ENCODE results near the gene ABHD17C. TPM values are rescaled to one million over a fixed set of nuclear protein-coding genes. Genes with fewer than 3 reads are reported as not detected.

The ABHD17C gene
- total RNA-seq, 1 experiment from 2014 or later = 11.9 TPM

GRCh38 chr15:80735344-80735743, 40.2 kb downstream of the ABHD17C start:
- ChIA-PET CTCF (interaction anchor here (1.3 kb wide), 1 partner anchor 168 kb away, joined by 4 read pairs; no protein-coding TSS in a partner anchor), POLR2A (no interaction called here)
- no peak overlapping the region for H3K4me3 Mint-ChIP-seq (ENCODE audit: unreplicated experiment)
- no peak overlapping the region for H3K27ac Mint-ChIP-seq (ENCODE audit: low read depth, unreplicated experiment)
- H3K27me3 Mint-ChIP-seq (ENCODE audit: insufficient read depth, unreplicated experiment) = no peaks in the 10 kb centered on the region
- no peak for TF ChIP-seq CTCF (IDR thresholded peaks at IDR 0.05; ENCODE audit: unreplicated experiment)
- DNase-seq (ENCODE audit: unreplicated experiment) = no peak
- BruUV-seq (replicated peaks) = no TSS peak
- peaks cover 6% of the 10 kb centered on the region for H3K4me1 Mint-ChIP-seq (ENCODE audit: insufficient read depth, unreplicated experiment)
- intact Hi-C loops (cut with micrococcal nuclease) = no loop called here
- no peaks in the 10 kb centered on the region for H3K9me3 Mint-ChIP-seq (ENCODE audit: unreplicated experiment)
- H3K36me3 Mint-ChIP-seq (ENCODE audit: insufficient read depth, unreplicated experiment) = peaks cover 10% of the 10 kb centered on the region

- no peaks in the 10 kb centered on the region for H3K27me3 Mint-ChIP-seq (ENCODE audit: insufficient read depth, unreplicated experiment)
- no peaks in the 10 kb centered on the region for H3K9me3 Mint-ChIP-seq (ENCODE audit: unreplicated experiment)
- intact Hi-C loops (cut with micrococcal nuclease) = no loop called here
- H3K36me3 Mint-ChIP-seq (ENCODE audit: insufficient read depth, unreplicated experiment) = peaks cover 10% of the 10 kb centered on the region
- no peak overlapping the region for H3K4me3 Mint-ChIP-seq (ENCODE audit: unreplicated experiment)
- POLR2A ChIA-PET = no interaction called here
- H3K4me1 Mint-ChIP-seq (ENCODE audit: insufficient read depth, unreplicated experiment) = peaks cover 6% of the 10 kb centered on the region
- CTCF ChIA-PET = interaction anchor here (1.3 kb wide), 1 partner anchor 169 kb away, joined by 4 read pairs; no protein-coding TSS in a partner anchor
- no peak overlapping the region for H3K27ac Mint-ChIP-seq (ENCODE audit: low read depth, unreplicated experiment)
- no peak for TF ChIP-seq CTCF (IDR thresholded peaks at IDR 0.05; ENCODE audit: unreplicated experiment)
- no TSS peak for BruUV-seq (replicated peaks)
- no peak for DNase-seq (ENCODE audit: unreplicated experiment)
Observed at GRCh38 chr15:80736560-80736959, 41.5 kb downstream of the ABHD17C start.

GRCh38 chr15:80739919-80740318, 44.8 kb downstream of the ABHD17C start:
- H3K4me3 Mint-ChIP-seq (ENCODE audit: unreplicated experiment) = no peak overlapping the region
- CTCF ChIA-PET = interaction anchor here (0.7 to 1.5 kb wide), 5 partner anchors 16 to 284 kb away, joined by 3 to 4 read pairs (median 3); partner anchors contain the start of gene CEMIP
- BruUV-seq (replicated peaks) = no TSS peak
- intact Hi-C loops (cut with micrococcal nuclease) = no loop called here
- no peak overlapping the region for H3K27ac Mint-ChIP-seq (ENCODE audit: low read depth, unreplicated experiment)
- peaks cover 4% of the 10 kb centered on the region for H3K36me3 Mint-ChIP-seq (ENCODE audit: insufficient read depth, unreplicated experiment)
- H3K9me3 Mint-ChIP-seq (ENCODE audit: unreplicated experiment) = no peaks in the 10 kb centered on the region
- no peak for TF ChIP-seq CTCF (IDR thresholded peaks at IDR 0.05; ENCODE audit: unreplicated experiment)
- H3K4me1 Mint-ChIP-seq (ENCODE audit: insufficient read depth, unreplicated experiment) = peaks cover 12% of the 10 kb centered on the region
- peak; percentile 33 for DNase-seq (ENCODE audit: unreplicated experiment)
- POLR2A ChIA-PET = interaction anchor here (1.1 kb wide), 1 partner anchor 40 kb away, joined by 3 read pairs; no protein-coding TSS in a partner anchor
- no peaks in the 10 kb centered on the region for H3K27me3 Mint-ChIP-seq (ENCODE audit: insufficient read depth, unreplicated experiment)

DNA sequence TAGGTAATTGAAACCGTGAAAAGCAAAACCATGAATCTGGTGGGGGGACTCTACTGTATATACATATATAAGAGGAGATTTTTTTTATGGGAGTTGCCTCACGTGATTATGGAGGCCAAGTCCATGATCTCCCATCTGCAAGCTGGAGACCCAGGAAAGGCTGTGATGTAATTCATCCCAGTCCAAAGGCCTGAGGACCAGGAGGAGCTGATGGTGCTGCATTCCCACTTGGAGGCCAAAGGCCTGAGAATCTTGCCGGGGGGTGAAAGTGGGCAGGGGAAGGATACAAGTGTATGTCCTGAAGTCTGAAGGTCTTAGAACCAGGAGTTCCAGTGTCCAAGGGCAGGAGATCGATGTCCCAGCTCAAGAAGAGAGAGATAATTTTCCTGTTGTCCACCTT, 47.0 kb downstream of the ABHD17C start:
- BruUV-seq (replicated peaks) = no TSS peak
- H3K4me1 Mint-ChIP-seq (ENCODE audit: insufficient read depth, unreplicated experiment) = peaks cover 17% of the 10 kb centered on the region
- no peaks in the 10 kb centered on the region for H3K36me3 Mint-ChIP-seq (ENCODE audit: insufficient read depth, unreplicated experiment)
- H3K9me3 Mint-ChIP-seq (ENCODE audit: unreplicated experiment) = peaks cover 8% of the 10 kb centered on the region
- ChIA-PET POLR2A (interaction anchor here (0.5 to 1.4 kb wide), 2 partner anchors 10 to 536 kb away, joined by 5 read pairs; no protein-coding TSS in a partner anchor), CTCF (interaction anchor here (1.1 to 1.6 kb wide), 3 partner anchors 29 to 174 kb away, joined by 3 to 5 read pairs (median 3); no protein-coding TSS in a partner anchor)
- no peak overlapping the region for H3K4me3 Mint-ChIP-seq (ENCODE audit: unreplicated experiment)
- no peak for TF ChIP-seq CTCF (IDR thresholded peaks at IDR 0.05; ENCODE audit: unreplicated experiment)
- DNase-seq (ENCODE audit: unreplicated experiment) = no peak
- intact Hi-C loops (cut with micrococcal nuclease) = no loop called here
- no peak overlapping the region for H3K27ac Mint-ChIP-seq (ENCODE audit: low read depth, unreplicated experiment)
- no peaks in the 10 kb centered on the region for H3K27me3 Mint-ChIP-seq (ENCODE audit: insufficient read depth, unreplicated experiment)

All from MCF 10A (cell line).